Liver (tissue), 9 donors: ENCODE results near the gene ZSWIM1. TPM values are rescaled to one million over a fixed set of nuclear protein-coding genes. Genes with fewer than 3 reads are reported as not detected.

ENCODE experiments used
- DNase-seq: peaks from one replicate; pipeline ENCODE4 v3.0.0-alpha.2; 2017; ENCODE audit warnings: low spot score
- H3K27ac ChIP-seq, 2 donors: one replicate each; pipeline ENCODE4 v1.7.0; 2013; ENCODE audit warnings: inconsistent platforms in 2 of 2, low read length in 2 of 2, control low read depth in 1 of 2, low read depth in 1 of 2, mild to moderate bottlenecking in 1 of 2
- H3K27me3 ChIP-seq, 4 donors: one replicate each; pipeline versions ENCODE4 v1.6.1 to v1.7.0; 2013; ENCODE audit warnings: low read length in 3 of 4, inconsistent platforms in 1 of 4, mild to moderate bottlenecking in 1 of 4, moderate library complexity in 1 of 4; ENCODE audit not compliant: control insufficient read depth in 4 of 4, insufficient read depth in 4 of 4
- H3K36me3 ChIP-seq, 4 donors: one replicate each; pipeline versions ENCODE4 v1.6.1 to v1.7.0; 2013; ENCODE audit warnings: low read length in 3 of 4, mild to moderate bottlenecking in 3 of 4, low read depth in 1 of 4, moderate library complexity in 1 of 4; ENCODE audit not compliant: control insufficient read depth in 4 of 4, insufficient read depth in 3 of 4
- H3K4me1 ChIP-seq, 4 donors: one replicate each; pipeline versions ENCODE4 v1.6.1 to v1.7.0; 2013; ENCODE audit warnings: low read length in 3 of 4, mild to moderate bottlenecking in 3 of 4, moderate library complexity in 1 of 4; ENCODE audit not compliant: control insufficient read depth in 4 of 4, insufficient read depth in 4 of 4
- H3K4me3 ChIP-seq, 3 donors: one replicate each; pipeline versions ENCODE4 v1.6.1 to v1.7.0; 2013; ENCODE audit warnings: low read length in 3 of 3, control low read depth in 1 of 3, low read depth in 1 of 3, mild to moderate bottlenecking in 1 of 3
- H3K9ac ChIP-seq, 2 donors: one replicate each; pipeline ENCODE4 v1.7.0; 2013; ENCODE audit warnings: low read length in 2 of 2, mild to moderate bottlenecking in 2 of 2, moderate library complexity in 2 of 2, control low read depth in 1 of 2, low read depth in 1 of 2
- H3K9me3 ChIP-seq, 4 donors: one replicate each; pipeline versions ENCODE4 v1.6.1 to v1.7.0; 2013; ENCODE audit warnings: low read length in 3 of 4; ENCODE audit not compliant: control insufficient read depth in 4 of 4
- ATF3 ChIP-seq: IDR thresholded peaks from 2 replicates; pipeline ENCODE4 v1.6.1; 2016; ENCODE audit warnings: antibody characterized with exemption
- CTCF ChIP-seq: fragments of 150-350 bp; IDR thresholded peaks from 2 replicates; pipeline ENCODE4 v1.5.1; 2017; ENCODE audit warnings: improper control_type of control experiment, low read depth, low read length; ENCODE audit not compliant: missing input control
- EGR1 ChIP-seq, 2 donors: IDR thresholded peaks; 2 replicates each; pipeline ENCODE4 v1.6.1; 2016 to 2018; ENCODE audit warnings: antibody characterized with exemption in 2 of 2, low read depth in 2 of 2
- FOXA1 ChIP-seq: IDR thresholded peaks from 2 replicates; pipeline ENCODE4 v1.6.1; 2016; ENCODE audit warnings: antibody characterized with exemption
- FOXA2 ChIP-seq: IDR thresholded peaks from 2 replicates; pipeline ENCODE4 v1.6.1; 2016; ENCODE audit warnings: antibody characterized with exemption
- GABPA ChIP-seq, 2 donors: IDR thresholded peaks in 1 of 2; conservative IDR thresholded peaks in 1 of 2; 2 replicates each; pipeline ENCODE4 v1.6.1; 2016; ENCODE audit warnings: antibody characterized with exemption in 2 of 2, mild to moderate bottlenecking in 1 of 2, moderate library complexity in 1 of 2
- HNF4A ChIP-seq, 2 donors: conservative IDR thresholded peaks; 2 replicates each; pipeline ENCODE4 v1.6.1; 2016; ENCODE audit warnings: antibody characterized with exemption in 2 of 2, mild to moderate bottlenecking in 2 of 2
- HNF4G ChIP-seq: IDR thresholded peaks from 2 replicates; pipeline ENCODE4 v1.6.1; 2016; ENCODE audit warnings: antibody characterized with exemption
- JUND ChIP-seq, 2 donors: IDR thresholded peaks; 2 replicates each; pipeline ENCODE4 v1.6.1; 2016; ENCODE audit warnings: antibody characterized with exemption in 2 of 2
- MAX ChIP-seq: IDR thresholded peaks from 2 replicates; pipeline ENCODE4 v1.6.1; 2016; ENCODE audit warnings: antibody characterized with exemption
- NR2F2 ChIP-seq: IDR thresholded peaks from 2 replicates; pipeline ENCODE4 v1.6.1; 2016; ENCODE audit warnings: antibody characterized with exemption
- RAD21 ChIP-seq, 2 donors: IDR thresholded peaks; 2 replicates each; pipeline ENCODE4 v1.6.1; 2016; ENCODE audit warnings: antibody characterized with exemption in 2 of 2, mild to moderate bottlenecking in 2 of 2
- REST ChIP-seq: IDR thresholded peaks from 2 replicates; pipeline ENCODE4 v1.6.1; 2016; ENCODE audit warnings: antibody characterized with exemption, mild to moderate bottlenecking
- RXRA ChIP-seq, 2 donors: IDR thresholded peaks; 2 replicates each; pipeline ENCODE4 v1.6.1; 2017 to 2018; ENCODE audit warnings: antibody characterized with exemption in 2 of 2, mild to moderate bottlenecking in 1 of 2
- SP1 ChIP-seq: IDR thresholded peaks from 2 replicates; pipeline ENCODE4 v1.6.1; 2018; ENCODE audit warnings: antibody characterized with exemption, mild to moderate bottlenecking
- TAF1 ChIP-seq: conservative IDR thresholded peaks from 2 replicates; pipeline ENCODE4 v1.6.1; 2016; ENCODE audit warnings: antibody characterized with exemption, mild to moderate bottlenecking
- YY1 ChIP-seq: IDR thresholded peaks from 2 replicates; pipeline ENCODE4 v1.6.1; 2016; ENCODE audit warnings: antibody characterized with exemption, mild to moderate bottlenecking
- ZBTB33 ChIP-seq: IDR thresholded peaks from 2 replicates; pipeline ENCODE4 v1.6.1; 2016; ENCODE audit warnings: antibody characterized with exemption
- WGBS: extraction: QIAGEN DNeasy Blood & Tissue Kit; methylation state at CpG from one replicate; pipeline ENCODE4 v1.1.7; 2013; 5-methylcytosine and 5-hydroxymethylcytosine counted together
- polyA plus RNA-seq, 2 donors: library from polyadenylated mRNA; stranded (reverse) in 1 of 2; unstranded in 1 of 2; fragments of 200-250 nt in 1 of 2; fragments of >200 nt in 1 of 2; fragmentation: Nextera tagmentation in 1 of 2; extraction: Ambion mirVana in 1 of 2; gene quantifications; one replicate each; pipeline versions ENCODE4 v1.2.1 to v1.2.3, GENCODE V29; 2013 to 2015
- total RNA-seq, 2 donors: library from RNA; depleted of rRNA; stranded (reverse); fragments of >200 nt; gene quantifications; one replicate each; pipeline ENCODE4 v1.2.3, GENCODE V29; 2014
- donor health status: healthy.
- donor health status: healthy.
- donor health status: healthy.
- donor health status: healthy.
- donor health status: healthy.

Gene ZSWIM1
- total and polyA plus RNA-seq, 4 donors = 2.1 to 5.0 (median 2.3) TPM

GRCh38 chr20:45890985-45891983 is 10.3 kb downstream of the ZSWIM1 start, which contains the start of the genes CTSA and NEURL2:
Gene CTSA, plus strand, starts transcription at chr20:45891335. Its CDS starts 234 bp downstream, at chr20:45891569.
Gene NEURL2, minus strand, starts transcription at chr20:45891208. Its CDS starts 217 bp downstream, at chr20:45890991.
- Histone ChIP-seq H3K9ac (peak within 1 kb of the TSS; percentile 60 to 85), H3K27me3 (no peaks in the 10 kb centered on the region), H3K27ac (peak within 1 kb of the TSS; percentile 92 to 95), H3K4me3 (peak within 1 kb of the TSS; percentile 69 to 83 (median 77)), H3K36me3 (peaks cover 5 to 34% (median 19%) of the 10 kb centered on the region in 4 donors), H3K4me1 (peaks cover 2 to 49% (median 40%) of the 10 kb centered on the region in 4 donors), H3K9me3 (no peaks in the 10 kb centered on the region)
- 1% methylated on average over 78 of the region's 78 CpGs for WGBS
- DNase-seq = peak; percentile 90
- TF ChIP-seq FOXA2 (no peak), REST (peak; percentile 86), RXRA (IDR thresholded peaks at IDR 0.05) (peak; percentile 92 to 93), FOXA1 (no peak), YY1 (peak; percentile 96), RAD21 (IDR thresholded peaks at IDR 0.05) (peak; percentile 33 to 37), TAF1 (no peak), ATF3 (peak; percentile 45), JUND (IDR thresholded peaks at IDR 0.05) (peak in 1 of 2 donors; percentile 23), ZBTB33 (peak; percentile 83), MAX (peak; percentile 93), CTCF (no peak), GABPA (IDR thresholded peaks at IDR 0.05 in 1 of 2, conservative IDR thresholded peaks at IDR 0.05 in 1 of 2) (peak in 1 of 2 donors; percentile 70), HNF4A (conservative IDR thresholded peaks at IDR 0.05) (peak; percentile 95 to 98), EGR1 (IDR thresholded peaks at IDR 0.05; ENCODE audit: low read depth in 2 of 2) (peak; percentile 33 to 59), HNF4G (peak; percentile 93), NR2F2 (peak; percentile 88), SP1 (peak; percentile 81)
